IMR-90 (cell line): ENCODE measurements around the gene PROX2.

Experiments
- BHLHE40 ChIP-seq: fragments of 150-350 bp; IDR thresholded peaks from 2 replicates; pipeline ENCODE4 v1.6.1; 2016; ENCODE audit warnings: mild to moderate bottlenecking, low read depth, low read length
- CEBPB ChIP-seq: IDR thresholded peaks from 2 replicates; pipeline ENCODE4 v1.6.1; 2012; ENCODE audit warnings: low read depth, low read length, improper control_type of control experiment
- CHD1 ChIP-seq: IDR thresholded peaks from 2 replicates; pipeline ENCODE4 v1.6.1; 2012; ENCODE audit warnings: low read depth, low read length, improper control_type of control experiment
- NFE2L2 ChIP-seq: fragments of 150-350 bp; IDR thresholded peaks from 2 replicates; pipeline ENCODE4 v1.6.1; 2016; ENCODE audit warnings: low read depth, mild to moderate bottlenecking, low read length
- POLR2A ChIP-seq: IDR thresholded peaks from 2 replicates; pipeline ENCODE4 v1.6.1; 2012; ENCODE audit warnings: mild to moderate bottlenecking, low read depth, low read length
- RAD21 ChIP-seq: IDR thresholded peaks from 2 replicates; pipeline ENCODE4 v1.6.1; 2012; ENCODE audit warnings: low read length, improper control_type of control experiment
- RCOR1 ChIP-seq: IDR thresholded peaks from 2 replicates; pipeline ENCODE4 v1.6.1; 2012; ENCODE audit warnings: mild to moderate bottlenecking, low read length, improper control_type of control experiment; ENCODE audit not compliant: insufficient replicate concordance
- SMC3 ChIP-seq: fragments of 150-350 bp; IDR thresholded peaks from 2 replicates; pipeline ENCODE4 v1.6.1; 2016; ENCODE audit warnings: low read depth, mild to moderate bottlenecking, antibody characterized with exemption, low read length, moderate library complexity
- TF ChIP-seq, protein P1 (sequence below): conservative IDR thresholded peaks from 2 replicates; pipeline ENCODE4 v1.5.1; 2012; ENCODE audit warnings: mild to moderate bottlenecking, low read depth, low read length, improper control_type of control experiment
- TF ChIP-seq, protein P2 (sequence below): fragments of 150-350 bp; IDR thresholded peaks from 2 replicates; pipeline ENCODE4 v1.6.1; 2017; ENCODE audit warnings: mild to moderate bottlenecking, antibody characterized with exemption, low read length, low read depth

DNA sequence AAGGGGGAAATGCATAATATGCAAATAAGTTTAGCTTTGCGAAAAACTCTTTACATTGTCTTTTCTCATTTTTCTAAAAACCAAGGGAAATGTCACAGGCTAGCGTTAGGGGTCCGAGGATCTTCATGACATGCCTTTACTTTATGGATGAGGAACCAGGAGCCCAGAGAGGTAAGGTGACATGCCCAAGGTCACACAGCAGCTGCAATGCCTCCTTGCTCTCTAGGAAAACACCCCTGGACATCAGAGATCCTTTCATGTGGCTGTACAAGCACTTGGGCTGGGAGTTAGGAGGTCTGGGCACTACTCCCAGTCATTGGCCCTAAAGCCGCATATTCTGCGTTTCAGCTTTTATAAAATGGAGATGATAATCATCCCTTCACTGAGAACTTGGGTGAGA, 741 bp downstream of the PROX2 start:
- TF ChIP-seq BHLHE40: no peak
- TF ChIP-seq, protein P1, sequence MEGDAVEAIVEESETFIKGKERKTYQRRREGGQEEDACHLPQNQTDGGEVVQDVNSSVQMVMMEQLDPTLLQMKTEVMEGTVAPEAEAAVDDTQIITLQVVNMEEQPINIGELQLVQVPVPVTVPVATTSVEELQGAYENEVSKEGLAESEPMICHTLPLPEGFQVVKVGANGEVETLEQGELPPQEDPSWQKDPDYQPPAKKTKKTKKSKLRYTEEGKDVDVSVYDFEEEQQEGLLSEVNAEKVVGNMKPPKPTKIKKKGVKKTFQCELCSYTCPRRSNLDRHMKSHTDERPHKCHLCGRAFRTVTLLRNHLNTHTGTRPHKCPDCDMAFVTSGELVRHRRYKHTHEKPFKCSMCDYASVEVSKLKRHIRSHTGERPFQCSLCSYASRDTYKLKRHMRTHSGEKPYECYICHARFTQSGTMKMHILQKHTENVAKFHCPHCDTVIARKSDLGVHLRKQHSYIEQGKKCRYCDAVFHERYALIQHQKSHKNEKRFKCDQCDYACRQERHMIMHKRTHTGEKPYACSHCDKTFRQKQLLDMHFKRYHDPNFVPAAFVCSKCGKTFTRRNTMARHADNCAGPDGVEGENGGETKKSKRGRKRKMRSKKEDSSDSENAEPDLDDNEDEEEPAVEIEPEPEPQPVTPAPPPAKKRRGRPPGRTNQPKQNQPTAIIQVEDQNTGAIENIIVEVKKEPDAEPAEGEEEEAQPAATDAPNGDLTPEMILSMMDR: no peak
- no peak for TF ChIP-seq RAD21
- TF ChIP-seq CEBPB: no peak
- no peak for TF ChIP-seq NFE2L2
- TF ChIP-seq POLR2A: no peak
- TF ChIP-seq, protein P2, sequence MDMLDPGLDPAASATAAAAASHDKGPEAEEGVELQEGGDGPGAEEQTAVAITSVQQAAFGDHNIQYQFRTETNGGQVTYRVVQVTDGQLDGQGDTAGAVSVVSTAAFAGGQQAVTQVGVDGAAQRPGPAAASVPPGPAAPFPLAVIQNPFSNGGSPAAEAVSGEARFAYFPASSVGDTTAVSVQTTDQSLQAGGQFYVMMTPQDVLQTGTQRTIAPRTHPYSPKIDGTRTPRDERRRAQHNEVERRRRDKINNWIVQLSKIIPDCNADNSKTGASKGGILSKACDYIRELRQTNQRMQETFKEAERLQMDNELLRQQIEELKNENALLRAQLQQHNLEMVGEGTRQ: no peak
- TF ChIP-seq SMC3: no peak
- no peak for TF ChIP-seq RCOR1
- no peak for TF ChIP-seq CHD1
